Gastroesophageal sphincter (tissue), 3 donors: Measurements from ENCODE around the gene FOXP4.

ENCODE experiments used
- CTCF ChIP-seq, 4 experiments: fragments of 200-600 bp in 2 of 4; fragments of 450-650 bp in 2 of 4; sonication (generic) in 1 of 4; IDR thresholded peaks; one replicate each; pipeline ENCODE4 v1.5.1; 2017 to 2019; ENCODE audit warnings: antibody characterized with exemption in 4 of 4, mild to moderate bottlenecking in 2 of 4, moderate library complexity in 2 of 4
- POLR2A ChIP-seq, 2 donors: fragments of 450-650 bp; IDR thresholded peaks; one replicate each; pipeline ENCODE4 v1.6.1; 2017; ENCODE audit warnings: antibody characterized with exemption in 2 of 2, mild to moderate bottlenecking in 2 of 2, moderate library complexity in 1 of 2
- POLR2AphosphoS5 ChIP-seq: sonication (generic); formaldehyde crosslinking; IDR thresholded peaks from one replicate; pipeline ENCODE4 v1.6.1; 2017; ENCODE audit warnings: antibody characterized with exemption

- TF ChIP-seq CTCF (IDR thresholded peaks at IDR 0.05) = no peak
- no peak for TF ChIP-seq POLR2A (IDR thresholded peaks at IDR 0.05)
- no peak for TF ChIP-seq POLR2AphosphoS5
These were observed 32.3 kb downstream of the FOXP4 start for GRCh38 chr6:41578217-41579087.
